A549 (cell line): ENCODE results near the gene ADGRL3. TPM values are rescaled to one million over a fixed set of nuclear protein-coding genes. Genes with fewer than 3 reads are reported as not detected.

ENCODE experiments used
- ATAC-seq, 2 experiments: fragments of 200-7000 bp in 1 of 2; fragments of >200 bp in 1 of 2; cut with Nextera tagmentation in 1 of 2; cut with Tn5 transposase in 1 of 2; 3 replicates each; pipeline versions ENCODE4 v1.8.0 to v1.9.1; 2018 to 2020; ENCODE audit warnings: mild to moderate bottlenecking in 1 of 2, moderate library complexity in 1 of 2
- CTCF ChIA-PET: fragments of 300-600 bp; sonication (Branson Sonifier 250); formaldehyde crosslinking; extraction: SDS; loops from one replicate; lab custom pipeline; 2021; ENCODE audit warnings: antibody characterized with exemption, inconsistent platforms; lab: Yijun Ruan, JAX
- POLR2A ChIA-PET: fragments of 350-600 bp; formaldehyde crosslinking; extraction: SDS; loops from one replicate; lab custom pipeline; 2021; ENCODE audit warnings: antibody characterized with exemption, inconsistent platforms; lab: Yijun Ruan, JAX
- DNase-seq, 2 experiments: peaks; one replicate each; pipeline versions ENCODE4 v3.0.0 to v3.0.0-alpha.2; 2011 to 2016; ENCODE audit warnings: low read depth in 1 of 2, low spot score in 1 of 2
- FAIRE-seq: peaks from 2 replicates; lab custom pipeline; 2011; peaks lifted over from hg19 to GRCh38; lab: Jason Lieb, UNC
- H3K27ac ChIP-seq, 2 experiments: fragments of >200 bp; sonication (Bioruptor Twin); formaldehyde crosslinking; 3 replicates each; pipeline ENCODE4 v1.5.1; 2016 to 2017
- H3K4me1 ChIP-seq: fragments of >200 bp; sonication (Bioruptor Twin); formaldehyde crosslinking; 3 replicates; pipeline ENCODE4 v1.6.1; 2016
- H3K4me2 ChIP-seq: fragments of >200 bp; sonication (Bioruptor Twin); formaldehyde crosslinking; 3 replicates; pipeline ENCODE4 v1.6.1; 2016
- H3K4me3 ChIP-seq: fragments of >200 bp; sonication (Bioruptor Twin); formaldehyde crosslinking; 3 replicates; pipeline ENCODE4 v1.5.1; 2016
- H3K9me3 ChIP-seq: fragments of >200 bp; sonication (Bioruptor Twin); formaldehyde crosslinking; 3 replicates; pipeline ENCODE4 v1.6.1; 2016
- CBX8 ChIP-seq: fragments of 200-600 bp; sonication (generic); IDR thresholded peaks from 2 replicates; pipeline ENCODE4 v1.6.1; 2016
- CEBPB ChIP-seq, 2 experiments: fragments of >200 bp in 1 of 2; sonication (Bioruptor Twin) in 1 of 2; formaldehyde crosslinking in 1 of 2; IDR thresholded peaks; 2 replicates each; pipeline ENCODE4 v1.6.1; 2012 to 2016
- CHD2 ChIP-seq: fragments of 150-350 bp; IDR thresholded peaks from 2 replicates; pipeline ENCODE4 v1.6.1; 2014; ENCODE audit warnings: low read length; ENCODE audit not compliant: partially characterized antibody
- ESRRA ChIP-seq: fragments of 150-350 bp; IDR thresholded peaks from 2 replicates; pipeline ENCODE4 v1.6.1; 2014; ENCODE audit warnings: mild to moderate bottlenecking, low read length, borderline replicate concordance
- FOSL2 ChIP-seq, 2 experiments: fragments of 450-650 bp in 1 of 2; fragments of >200 bp in 1 of 2; sonication (Bioruptor Twin) in 1 of 2; formaldehyde crosslinking; IDR thresholded peaks; 2 replicates each; pipeline versions ENCODE4 v1.5.0 to v1.6.1; 2016 to 2020; ENCODE audit warnings: mild to moderate bottlenecking in 1 of 2, moderate library complexity in 1 of 2
- HOXA7 ChIP-seq: fragments of 250-450 bp; sonication (Bioruptor Pico); IDR thresholded peaks from 2 replicates; pipeline ENCODE4 v1.5.0; 2020; ENCODE audit warnings: mild to moderate bottlenecking, moderate library complexity
- HOXB5 ChIP-seq: fragments of 250-450 bp; sonication (Bioruptor Pico); IDR thresholded peaks from 2 replicates; pipeline ENCODE4 v1.5.0; 2020; ENCODE audit warnings: mild to moderate bottlenecking, moderate library complexity
- JUN ChIP-seq, 2 experiments: fragments of >200 bp; sonication (Bioruptor Twin); formaldehyde crosslinking; IDR thresholded peaks; 2 replicates in 1 of 2; 3 replicates in 1 of 2; pipeline ENCODE4 v1.6.1; 2016 to 2017
- MAFK ChIP-seq: fragments of 450-650 bp; IDR thresholded peaks from 2 replicates; pipeline ENCODE4 v1.6.1; 2014; ENCODE audit not compliant: partially characterized antibody
- MAZ ChIP-seq: fragments of 150-350 bp; IDR thresholded peaks from 2 replicates; pipeline ENCODE4 v1.6.1; 2014; ENCODE audit warnings: antibody characterized with exemption, low read depth, low read length, borderline replicate concordance
- POLR2AphosphoS2 ChIP-seq: conservative IDR thresholded peaks from 2 replicates; pipeline ENCODE4 v1.6.1; 2012; ENCODE audit warnings: low read length, improper control_type of control experiment, inconsistent platforms
- RAD21 ChIP-seq, 2 experiments: fragments of >200 bp in 1 of 2; sonication (Bioruptor Twin) in 1 of 2; formaldehyde crosslinking in 1 of 2; IDR thresholded peaks in 1 of 2; conservative IDR thresholded peaks in 1 of 2; 2 replicates in 1 of 2; 3 replicates in 1 of 2; pipeline ENCODE4 v1.6.1; 2012 to 2018; ENCODE audit warnings: inconsistent platforms in 1 of 2
- RARB ChIP-seq: fragments of 250-450 bp; sonication (Bioruptor Pico); IDR thresholded peaks from 2 replicates; pipeline ENCODE4 v1.8.0; 2021; ENCODE audit warnings: mild to moderate bottlenecking, moderate library complexity
- RFX5 ChIP-seq: fragments of 450-650 bp; IDR thresholded peaks from 2 replicates; pipeline ENCODE4 v1.7.1; 2014; ENCODE audit warnings: antibody characterized with exemption, mild to moderate bottlenecking, moderate library complexity
- TFCP2L1 ChIP-seq: fragments of 250-450 bp; sonication (Bioruptor Pico); IDR thresholded peaks from 2 replicates; pipeline ENCODE4 v1.5.0; 2021; ENCODE audit warnings: mild to moderate bottlenecking
- TP53 ChIP-seq: fragments of 250-450 bp; sonication (Bioruptor Pico); IDR thresholded peaks from 2 replicates; pipeline ENCODE4 v1.5.0; 2021; ENCODE audit warnings: mild to moderate bottlenecking, moderate library complexity
- ZFP36 ChIP-seq: fragments of 450-650 bp; IDR thresholded peaks from 2 replicates; pipeline ENCODE4 v1.6.1; 2014; ENCODE audit warnings: borderline replicate concordance; ENCODE audit not compliant: partially characterized antibody
- WGBS: methylation state at CpG from one replicate; pipeline ENCODE4 v1.1.6; 2017; ENCODE audit errors: missing lambda C conversion rate; 5-methylcytosine and 5-hydroxymethylcytosine counted together
- polyA plus RNA-seq, 4 experiments: library from polyadenylated mRNA; depleted of rRNA in 3 of 4; stranded (reverse); fragments of >200 nt; fragmentation: RNase III in 1 of 4; extraction: RNeasy Plus Mini Kit Qiagen cat#74134 plus additional on column Dnase treatment in 1 of 4; gene quantifications; 2 replicates in 3 of 4; 3 replicates in 1 of 4; pipeline ENCODE4 v1.2.3, GENCODE V29; 2011 to 2017
- TF ChIP-seq, protein P1 (sequence below): IDR thresholded peaks from 2 replicates; pipeline ENCODE4 v1.6.1; 2012
- TF ChIP-seq, protein P2 (sequence below): IDR thresholded peaks from 2 replicates; pipeline ENCODE4 v1.6.1; 2012; ENCODE audit warnings: low read depth, borderline replicate concordance
- TF ChIP-seq, protein P3 (sequence below): fragments of 150-350 bp; IDR thresholded peaks from 2 replicates; pipeline ENCODE4 v1.6.1; 2014; ENCODE audit warnings: low read depth, mild to moderate bottlenecking, low read length
- TF ChIP-seq, protein P4 (sequence below): fragments of 250-450 bp; sonication (Bioruptor Pico); IDR thresholded peaks from 2 replicates; pipeline ENCODE4 v1.5.0; 2020; ENCODE audit warnings: low read depth, mild to moderate bottlenecking, moderate library complexity
- TF ChIP-seq, protein P5 (sequence below): IDR thresholded peaks from 2 replicates; pipeline ENCODE4 v1.6.1; 2012

ADGRL3 gene
- polyA plus RNA-seq, 2 of the 4 experiments (the other 2 are of a cell fraction) = 0.05 to 0.12 TPM

DNA sequence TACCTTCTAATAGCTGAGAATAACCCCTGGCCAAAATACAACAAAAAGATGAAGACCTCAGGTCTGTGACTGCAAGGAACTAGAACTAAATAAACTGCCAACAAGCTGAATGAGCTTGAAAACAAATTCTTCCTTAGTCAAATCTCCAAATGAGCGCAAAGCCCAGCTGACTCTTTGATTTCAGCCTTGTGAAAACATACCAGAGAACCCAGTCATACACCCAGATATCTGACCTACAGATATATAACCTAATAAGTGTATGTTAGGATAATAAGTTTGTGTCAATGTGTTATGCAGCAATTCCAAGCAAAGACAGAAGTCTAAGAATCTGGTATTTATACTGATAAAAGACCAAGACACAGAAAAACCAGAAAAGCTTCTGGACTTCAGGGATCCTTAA, 38.0 kb upstream of the ADGRL3 start:
- no peak for DNase-seq
- POLR2A ChIA-PET = no interaction called here
- no peak overlapping the region for H3K27ac ChIP-seq

DNA sequence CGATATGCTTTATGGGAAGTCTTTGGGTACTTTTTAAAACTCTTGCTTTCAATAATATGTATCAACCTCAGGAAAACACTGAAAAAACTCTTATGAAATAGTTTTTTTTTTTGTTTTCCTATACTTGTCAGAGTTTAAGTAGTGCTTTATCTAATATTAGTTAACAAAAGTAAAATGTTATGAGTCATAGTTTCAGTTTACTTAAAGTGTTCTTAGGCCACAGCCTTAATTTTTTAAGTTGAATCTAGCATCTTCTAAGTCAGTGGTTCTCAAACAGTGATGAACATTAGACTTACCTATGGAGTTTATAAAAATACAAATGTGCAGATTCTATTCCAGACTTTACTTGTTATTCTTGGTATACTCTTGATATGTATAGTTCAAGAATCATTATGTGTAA, 26.3 kb upstream of the ADGRL3 start:
- no peak overlapping the region for H3K4me3 ChIP-seq
- no peak overlapping the region for H3K27ac ChIP-seq
- 3% methylated on average over 1 of the region's 1 CpG for WGBS
- TF ChIP-seq CHD2 (no peak), ZFP36 (no peak), POLR2AphosphoS2 (no peak), HOXA7 (CRISPR knock-in tag) (no peak), ESRRA (no peak), RFX5 (no peak), MAZ (no peak), CEBPB (IDR thresholded peaks at IDR 0.05) (no peak), FOSL2 (IDR thresholded peaks at IDR 0.05) (no peak), FOSL2 (CRISPR knock-in tag; IDR thresholded peaks at IDR 0.05) (no peak), CBX8 (no peak)
- TF ChIP-seq, protein P1, sequence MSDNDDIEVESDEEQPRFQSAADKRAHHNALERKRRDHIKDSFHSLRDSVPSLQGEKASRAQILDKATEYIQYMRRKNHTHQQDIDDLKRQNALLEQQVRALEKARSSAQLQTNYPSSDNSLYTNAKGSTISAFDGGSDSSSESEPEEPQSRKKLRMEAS = no peak
- TF ChIP-seq, protein P2, sequence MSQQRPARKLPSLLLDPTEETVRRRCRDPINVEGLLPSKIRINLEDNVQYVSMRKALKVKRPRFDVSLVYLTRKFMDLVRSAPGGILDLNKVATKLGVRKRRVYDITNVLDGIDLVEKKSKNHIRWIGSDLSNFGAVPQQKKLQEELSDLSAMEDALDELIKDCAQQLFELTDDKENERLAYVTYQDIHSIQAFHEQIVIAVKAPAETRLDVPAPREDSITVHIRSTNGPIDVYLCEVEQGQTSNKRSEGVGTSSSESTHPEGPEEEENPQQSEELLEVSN = no peak
- TF ChIP-seq, protein P3, sequence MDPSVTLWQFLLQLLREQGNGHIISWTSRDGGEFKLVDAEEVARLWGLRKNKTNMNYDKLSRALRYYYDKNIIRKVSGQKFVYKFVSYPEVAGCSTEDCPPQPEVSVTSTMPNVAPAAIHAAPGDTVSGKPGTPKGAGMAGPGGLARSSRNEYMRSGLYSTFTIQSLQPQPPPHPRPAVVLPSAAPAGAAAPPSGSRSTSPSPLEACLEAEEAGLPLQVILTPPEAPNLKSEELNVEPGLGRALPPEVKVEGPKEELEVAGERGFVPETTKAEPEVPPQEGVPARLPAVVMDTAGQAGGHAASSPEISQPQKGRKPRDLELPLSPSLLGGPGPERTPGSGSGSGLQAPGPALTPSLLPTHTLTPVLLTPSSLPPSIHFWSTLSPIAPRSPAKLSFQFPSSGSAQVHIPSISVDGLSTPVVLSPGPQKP = no peak
- H3K4me2 ChIP-seq = no peak overlapping the region
- H3K4me1 ChIP-seq = no peaks in the 10 kb centered on the region
- DNase-seq (no peak), FAIRE-seq (no peak), ATAC-seq (no peak)
- CTCF ChIA-PET = no interaction called here
- POLR2A ChIA-PET = no interaction called here
- H3K9me3 ChIP-seq = no peaks in the 10 kb centered on the region

More for the DNA sequence above, 38.0 kb upstream of the ADGRL3 start:
- Histone ChIP-seq H3K4me1 (no peaks in the 10 kb centered on the region), H3K9me3 (no peaks in the 10 kb centered on the region), H3K4me3 (no peak overlapping the region), H3K4me2 (no peak overlapping the region)
- no peak for ATAC-seq
- CTCF ChIA-PET = interaction anchor here (0.9 kb wide), 1 partner anchor 31 kb away, joined by 3 read pairs; no protein-coding TSS in a partner anchor
- 0% methylated on average over 1 of the region's 1 CpG for WGBS
- TF ChIP-seq MAZ (no peak), MAFK (no peak)
- TF ChIP-seq, protein P4, sequence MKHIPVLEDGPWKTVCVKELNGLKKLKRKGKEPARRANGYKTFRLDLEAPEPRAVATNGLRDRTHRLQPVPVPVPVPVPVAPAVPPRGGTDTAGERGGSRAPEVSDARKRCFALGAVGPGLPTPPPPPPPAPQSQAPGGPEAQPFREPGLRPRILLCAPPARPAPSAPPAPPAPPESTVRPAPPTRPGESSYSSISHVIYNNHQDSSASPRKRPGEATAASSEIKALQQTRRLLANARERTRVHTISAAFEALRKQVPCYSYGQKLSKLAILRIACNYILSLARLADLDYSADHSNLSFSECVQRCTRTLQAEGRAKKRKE (CRISPR knock-in tag) = no peak
- no peak for FAIRE-seq

DNA sequence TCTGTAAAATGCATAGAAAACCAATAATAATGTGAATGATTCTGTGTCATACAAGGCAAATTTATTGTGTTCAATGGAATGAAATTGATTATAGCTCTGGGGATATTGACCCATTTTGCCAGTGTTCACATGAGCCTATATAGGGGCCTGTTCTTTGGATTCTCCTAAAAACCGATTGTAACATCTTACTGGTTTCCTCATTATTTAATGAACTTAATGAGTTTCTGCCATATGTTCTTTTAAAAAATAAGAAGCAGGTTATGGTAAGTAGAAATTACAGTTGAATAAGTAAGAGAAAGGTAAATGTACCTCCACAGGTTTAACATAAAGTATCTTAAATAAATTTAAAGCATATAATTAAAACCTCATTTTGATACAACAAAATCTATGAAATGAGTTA, 24.6 kb upstream of the ADGRL3 start:
- no peak for FAIRE-seq
- TF ChIP-seq, protein P5, sequence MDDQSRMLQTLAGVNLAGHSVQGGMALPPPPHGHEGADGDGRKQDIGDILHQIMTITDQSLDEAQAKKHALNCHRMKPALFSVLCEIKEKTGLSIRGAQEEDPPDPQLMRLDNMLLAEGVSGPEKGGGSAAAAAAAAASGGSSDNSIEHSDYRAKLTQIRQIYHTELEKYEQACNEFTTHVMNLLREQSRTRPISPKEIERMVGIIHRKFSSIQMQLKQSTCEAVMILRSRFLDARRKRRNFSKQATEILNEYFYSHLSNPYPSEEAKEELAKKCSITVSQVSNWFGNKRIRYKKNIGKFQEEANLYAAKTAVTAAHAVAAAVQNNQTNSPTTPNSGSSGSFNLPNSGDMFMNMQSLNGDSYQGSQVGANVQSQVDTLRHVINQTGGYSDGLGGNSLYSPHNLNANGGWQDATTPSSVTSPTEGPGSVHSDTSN = no peak
- TF ChIP-seq MAZ (no peak), RAD21 (conservative IDR thresholded peaks at IDR 0.05 in 1 of 2, IDR thresholded peaks at IDR 0.05 in 1 of 2) (no peak), RARB (no peak), HOXA7 (CRISPR knock-in tag) (no peak), HOXB5 (no peak), TFCP2L1 (CRISPR knock-in tag) (no peak), TP53 (CRISPR knock-in tag) (no peak), JUN (IDR thresholded peaks at IDR 0.05) (no peak)
- TF ChIP-seq, protein P1 = no peak

More for the DNA sequence above, 24.6 kb upstream of the ADGRL3 start:
- Histone ChIP-seq H3K4me1 (no peaks in the 10 kb centered on the region), H3K4me2 (no peak overlapping the region), H3K9me3 (no peaks in the 10 kb centered on the region), H3K27ac (no peak overlapping the region), H3K4me3 (no peak overlapping the region)
- ATAC-seq = no peak
- WGBS = 0% methylated on average over 1 of the region's 1 CpG
- POLR2A ChIA-PET = no interaction called here
- no peak for DNase-seq
- CTCF ChIA-PET = no interaction called here
